Body of pancreas (tissue), 4 donors: Measurements from ENCODE around the gene PGAM1. TPM values are rescaled to one million over a fixed set of nuclear protein-coding genes. Genes with fewer than 3 reads are reported as not detected.
A peak's percentile ranks its signal among the peaks of the same experiment; 100 is the strongest.

ENCODE experiments used
- ATAC-seq: fragments of 150-250 bp; one replicate; pipeline ENCODE4 v1.9.1; 2016
- DNase-seq, 4 donors: peaks; one replicate each; pipeline ENCODE4 v3.0.0-alpha.2; 2019
- H3K27ac ChIP-seq, 4 donors: fragments of 200-600 bp; sonication (generic); 1 replicate in 3 of 4; 2 replicates in 1 of 4; pipeline versions ENCODE4 v1.5.1 to v1.6.1; 2016 to 2019; ENCODE audit warnings: mild to moderate bottlenecking in 1 of 4, mixed read lengths in 1 of 4, moderate library complexity in 1 of 4
- H3K27me3 ChIP-seq, 2 donors: fragments of 200-600 bp; sonication (generic); one replicate each; pipeline ENCODE4 v1.6.0; 2016; ENCODE audit warnings: mild to moderate bottlenecking in 1 of 2
- H3K36me3 ChIP-seq, 2 donors: fragments of 200-600 bp; sonication (generic); replicated peaks in 1 of 2; 2 replicates each; pipeline ENCODE4 v1.5.1; 2016; ENCODE audit warnings: low read depth in 2 of 2; ENCODE audit not compliant: insufficient read depth in 1 of 2
- H3K4me1 ChIP-seq: fragments of 200-600 bp; sonication (generic); one replicate; pipeline ENCODE4 v1.6.0; 2016
- H3K4me3 ChIP-seq, 2 donors: fragments of 200-600 bp; sonication (generic); 1 replicate in 1 of 2; 2 replicates in 1 of 2; pipeline ENCODE4 v1.5.1; 2016 to 2019
- H3K9me3 ChIP-seq, 3 donors: fragments of 200-600 bp; sonication (generic); 1 replicate in 2 of 3; 2 replicates in 1 of 3; pipeline ENCODE4 v1.5.1; 2016
- POLR2A ChIP-seq, 3 donors: fragments of 450-650 bp; IDR thresholded peaks; one replicate each; pipeline ENCODE4 v1.6.1; 2016; ENCODE audit warnings: antibody characterized with exemption in 3 of 3, mild to moderate bottlenecking in 2 of 3
- WGBS, 2 donors: methylation state at CpG; one replicate each; pipeline ENCODE4 v1.1.5; 2017; 5-methylcytosine and 5-hydroxymethylcytosine counted together
- intact Hi-C: fragments of 100-400 bp; cut with DNase I; formaldehyde crosslinking; loops from one replicate; pipeline ENCODE4 v1.15.1; 2023
- total RNA-seq, 2 donors: library from RNA; depleted of rRNA; stranded (reverse); fragments of >200 nt; gene quantifications; one replicate each; pipeline ENCODE4 v1.1.0, GENCODE V29; 2016
- TF ChIP-seq, protein P1 (sequence below), 7 experiments: fragments of 450-650 bp in 4 of 7; fragments of 200-600 bp in 3 of 7; sonication (generic) in 3 of 7; IDR thresholded peaks; one replicate each; pipeline ENCODE4 v1.5.1; 2016 to 2019; ENCODE audit warnings: antibody characterized with exemption in 7 of 7

The PGAM1 gene
- total RNA-seq, 2 donors from 2014 or later, result 52.7 to 66.7 TPM

DNA sequence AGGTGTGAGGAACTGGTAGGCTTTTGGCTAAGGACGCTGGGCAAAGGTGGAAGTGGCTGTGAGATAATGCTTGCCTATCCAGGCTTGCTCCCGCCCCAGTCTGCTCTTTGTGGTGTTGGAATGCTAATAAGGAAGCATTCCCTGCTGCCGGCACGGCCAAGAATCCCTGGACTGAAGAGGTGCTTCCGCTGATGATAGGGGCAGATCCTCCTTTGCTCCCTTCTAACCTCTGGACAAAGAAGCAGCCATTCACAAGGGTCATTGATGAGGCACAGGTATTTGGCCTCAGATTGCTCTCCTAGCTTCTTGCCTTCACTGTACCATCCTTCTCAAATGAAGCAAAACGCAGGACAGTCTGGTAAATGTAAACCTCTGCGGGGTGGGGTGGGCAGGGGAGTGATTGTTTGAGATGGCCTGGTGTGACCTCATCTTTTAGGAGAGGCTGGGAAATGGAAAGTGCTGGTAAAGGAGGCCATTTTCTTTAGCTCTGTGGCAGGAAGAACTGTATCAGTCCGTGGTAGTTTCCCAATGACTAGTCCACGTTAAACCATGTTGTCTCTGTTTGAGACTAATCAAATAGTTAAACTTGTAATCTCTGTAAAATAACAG lies 1.7 kb downstream of the PGAM1 start:
- H3K27ac ChIP-seq, result peak overlapping the region; percentile 7 to 88 (median 56)
- ATAC-seq (no peak), DNase-seq (peak; percentile 31 to 52 (median 41))

DNA sequence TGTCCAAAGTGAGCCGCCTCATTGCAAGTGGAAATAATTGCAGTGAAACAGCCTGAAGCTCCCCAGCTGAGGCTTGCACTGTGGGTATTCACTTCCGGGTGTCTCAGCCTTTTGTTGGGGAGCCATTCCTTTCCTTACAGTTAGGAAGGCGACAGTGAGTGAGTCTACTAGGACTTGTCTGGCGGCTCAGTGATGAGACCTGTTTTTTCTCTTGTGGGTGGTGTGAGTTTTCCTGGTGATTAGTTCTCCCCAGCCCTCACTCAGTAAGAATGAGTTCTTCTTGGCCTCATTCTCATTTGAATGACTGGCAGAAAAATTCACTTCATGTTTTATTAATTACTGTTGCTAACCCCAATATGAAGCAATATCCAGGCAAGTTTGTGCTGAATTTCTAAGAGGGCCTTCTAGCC lies 2.6 kb downstream of the PGAM1 start:
- ATAC-seq (no peak), DNase-seq (no peak)
- no peak overlapping the region for H3K4me3 ChIP-seq
- no peaks in the 10 kb centered on the region for H3K27me3 ChIP-seq
- peak overlapping the region in 1 of 4 donors; percentile 88 for H3K27ac ChIP-seq
- intact Hi-C loops, result no loop called here
- no peak for TF ChIP-seq POLR2A (IDR thresholded peaks at IDR 0.05)
- TF ChIP-seq, protein P1, sequence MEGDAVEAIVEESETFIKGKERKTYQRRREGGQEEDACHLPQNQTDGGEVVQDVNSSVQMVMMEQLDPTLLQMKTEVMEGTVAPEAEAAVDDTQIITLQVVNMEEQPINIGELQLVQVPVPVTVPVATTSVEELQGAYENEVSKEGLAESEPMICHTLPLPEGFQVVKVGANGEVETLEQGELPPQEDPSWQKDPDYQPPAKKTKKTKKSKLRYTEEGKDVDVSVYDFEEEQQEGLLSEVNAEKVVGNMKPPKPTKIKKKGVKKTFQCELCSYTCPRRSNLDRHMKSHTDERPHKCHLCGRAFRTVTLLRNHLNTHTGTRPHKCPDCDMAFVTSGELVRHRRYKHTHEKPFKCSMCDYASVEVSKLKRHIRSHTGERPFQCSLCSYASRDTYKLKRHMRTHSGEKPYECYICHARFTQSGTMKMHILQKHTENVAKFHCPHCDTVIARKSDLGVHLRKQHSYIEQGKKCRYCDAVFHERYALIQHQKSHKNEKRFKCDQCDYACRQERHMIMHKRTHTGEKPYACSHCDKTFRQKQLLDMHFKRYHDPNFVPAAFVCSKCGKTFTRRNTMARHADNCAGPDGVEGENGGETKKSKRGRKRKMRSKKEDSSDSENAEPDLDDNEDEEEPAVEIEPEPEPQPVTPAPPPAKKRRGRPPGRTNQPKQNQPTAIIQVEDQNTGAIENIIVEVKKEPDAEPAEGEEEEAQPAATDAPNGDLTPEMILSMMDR (IDR thresholded peaks at IDR 0.05), result no peak
- H3K9me3 ChIP-seq, result no peaks in the 10 kb centered on the region
- H3K4me1 ChIP-seq, result peaks cover 31% of the 10 kb centered on the region
- peaks cover 11 to 12% of the 10 kb centered on the region in 2 donors for H3K36me3 ChIP-seq
- WGBS, 2 donors, result 71 to 78% methylated on average over 4 of the region's 4 CpGs

More for the DNA sequence above, 1.7 kb downstream of the PGAM1 start:
- no peak for TF ChIP-seq POLR2A (IDR thresholded peaks at IDR 0.05)
- TF ChIP-seq, protein P1 (IDR thresholded peaks at IDR 0.05), result no peak
- 24 to 33% methylated on average over 7 to 9 of the region's 9 CpGs for WGBS, 2 donors
- no peaks in the 10 kb centered on the region for H3K27me3 ChIP-seq
- intact Hi-C loops, result no loop called here
- no peaks in the 10 kb centered on the region for H3K9me3 ChIP-seq
- H3K4me1 ChIP-seq, result peaks cover 31% of the 10 kb centered on the region
- H3K36me3 ChIP-seq, result peaks cover 11 to 12% of the 10 kb centered on the region in 2 donors
- no peak overlapping the region for H3K4me3 ChIP-seq

DNA sequence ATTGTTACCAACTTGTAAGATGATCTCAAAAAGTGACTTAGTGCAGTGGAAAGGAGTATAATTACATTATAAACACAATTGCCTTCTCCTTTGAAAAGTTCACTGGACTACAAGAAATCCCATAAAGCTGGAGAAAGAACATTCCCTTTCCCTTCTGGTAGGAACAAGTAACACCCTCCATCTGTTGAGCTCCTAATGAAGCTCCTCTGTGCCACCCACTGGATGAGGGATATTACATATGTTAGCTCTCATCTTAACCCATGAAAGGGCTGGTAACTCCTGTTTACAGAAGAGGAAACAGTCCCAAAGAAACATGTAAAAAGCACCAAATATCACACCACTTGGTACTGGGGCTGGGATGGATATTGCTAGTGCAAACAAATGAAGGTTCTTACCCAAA lies 8.1 kb downstream of the PGAM1 start:
- H3K4me1 ChIP-seq, result no peaks in the 10 kb centered on the region
- no peak for ATAC-seq
- no peak for TF ChIP-seq POLR2A (IDR thresholded peaks at IDR 0.05)
- TF ChIP-seq, protein P1 (IDR thresholded peaks at IDR 0.05), result no peak
- no peak for DNase-seq
- H3K36me3 ChIP-seq, result peaks cover 29 to 30% of the 10 kb centered on the region in 2 donors
- H3K27me3 ChIP-seq, result no peaks in the 10 kb centered on the region
- no peak overlapping the region for H3K27ac ChIP-seq
- H3K9me3 ChIP-seq, result no peaks in the 10 kb centered on the region
- intact Hi-C loops, result no loop called here
- no peak overlapping the region for H3K4me3 ChIP-seq

DNA sequence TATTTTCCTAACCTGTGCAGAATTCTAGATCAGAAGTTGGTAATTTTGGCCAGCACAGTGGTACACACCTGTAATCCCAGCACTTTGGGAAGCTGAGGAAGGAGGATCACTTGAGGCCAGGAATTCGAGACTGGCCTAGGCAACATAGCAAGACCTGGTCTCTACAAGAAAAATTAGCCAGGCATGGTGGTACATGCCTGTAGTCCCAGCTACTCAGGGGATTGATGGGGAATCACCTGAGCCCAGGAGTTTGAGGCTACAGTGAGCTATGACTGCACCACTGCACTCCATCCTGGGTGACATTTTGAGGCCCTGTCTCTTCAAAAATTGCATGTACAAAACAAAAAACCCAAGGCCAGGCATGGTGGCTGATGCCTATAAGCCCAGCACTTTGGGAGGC lies 8.6 kb downstream of the PGAM1 start:
- Histone ChIP-seq H3K9me3 (no peaks in the 10 kb centered on the region), H3K27me3 (no peaks in the 10 kb centered on the region), H3K4me3 (no peak overlapping the region), H3K36me3 (peaks cover 30 to 33% of the 10 kb centered on the region in 2 donors), H3K4me1 (no peaks in the 10 kb centered on the region), H3K27ac (no peak overlapping the region)
- TF ChIP-seq, protein P1 (IDR thresholded peaks at IDR 0.05), result no peak
- TF ChIP-seq POLR2A (IDR thresholded peaks at IDR 0.05), result no peak
- intact Hi-C loops, result no loop called here
- 80 to 90% methylated on average over 1 of the region's 1 CpG for WGBS, 2 donors
- DNase-seq (no peak), ATAC-seq (no peak)

DNA sequence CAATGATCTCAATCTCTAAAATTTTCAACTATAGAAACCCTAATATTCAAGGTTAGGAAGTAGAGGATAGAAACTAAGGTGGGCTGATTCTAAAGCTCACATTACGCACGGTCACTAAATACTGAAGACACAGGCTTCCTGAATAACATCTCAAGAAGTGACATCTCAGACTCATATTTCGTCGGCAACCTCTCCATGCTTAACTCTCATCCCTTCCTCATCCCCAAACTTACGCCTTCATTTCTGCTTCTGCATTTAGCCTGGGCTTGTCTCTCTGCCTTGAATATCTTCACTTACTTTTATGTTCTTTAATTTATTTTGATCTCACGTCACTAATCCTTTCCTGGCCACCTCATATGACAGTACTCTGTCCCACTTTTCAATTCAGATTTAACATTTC lies 9.2 kb downstream of the PGAM1 start:
- Histone ChIP-seq H3K4me3 (no peak overlapping the region), H3K27me3 (no peaks in the 10 kb centered on the region), H3K9me3 (no peaks in the 10 kb centered on the region), H3K4me1 (no peaks in the 10 kb centered on the region), H3K27ac (no peak overlapping the region), H3K36me3 (peaks cover 30 to 34% of the 10 kb centered on the region in 2 donors)
- TF ChIP-seq, protein P1 (IDR thresholded peaks at IDR 0.05), result no peak
- TF ChIP-seq POLR2A (IDR thresholded peaks at IDR 0.05), result no peak
- intact Hi-C loops, result no loop called here
- 89 to 97% methylated on average over 6 of the region's 6 CpGs for WGBS, 2 donors
- DNase-seq (no peak), ATAC-seq (no peak)
